AG09309 (cell line): ENCODE results near the gene FOS.

Source experiments
- DNase-seq: peaks from one replicate; pipeline ENCODE4 v3.0.0-alpha.2; 2010; ENCODE audit warnings: low read depth
- H3K4me3 ChIP-seq: 2 replicates; pipeline ENCODE4 v1.5.1; 2011; ENCODE audit warnings: mild to moderate bottlenecking, low read depth, low read length, moderate library complexity; ENCODE audit not compliant: control insufficient read depth
- CTCF ChIP-seq: IDR thresholded peaks from 2 replicates; pipeline ENCODE4 v1.5.1; 2011; ENCODE audit warnings: mild to moderate bottlenecking, low read depth, low read length, inconsistent platforms; ENCODE audit not compliant: insufficient read depth, control insufficient read depth; ENCODE audit errors: missing control alignments

Gene FOS

DNA sequence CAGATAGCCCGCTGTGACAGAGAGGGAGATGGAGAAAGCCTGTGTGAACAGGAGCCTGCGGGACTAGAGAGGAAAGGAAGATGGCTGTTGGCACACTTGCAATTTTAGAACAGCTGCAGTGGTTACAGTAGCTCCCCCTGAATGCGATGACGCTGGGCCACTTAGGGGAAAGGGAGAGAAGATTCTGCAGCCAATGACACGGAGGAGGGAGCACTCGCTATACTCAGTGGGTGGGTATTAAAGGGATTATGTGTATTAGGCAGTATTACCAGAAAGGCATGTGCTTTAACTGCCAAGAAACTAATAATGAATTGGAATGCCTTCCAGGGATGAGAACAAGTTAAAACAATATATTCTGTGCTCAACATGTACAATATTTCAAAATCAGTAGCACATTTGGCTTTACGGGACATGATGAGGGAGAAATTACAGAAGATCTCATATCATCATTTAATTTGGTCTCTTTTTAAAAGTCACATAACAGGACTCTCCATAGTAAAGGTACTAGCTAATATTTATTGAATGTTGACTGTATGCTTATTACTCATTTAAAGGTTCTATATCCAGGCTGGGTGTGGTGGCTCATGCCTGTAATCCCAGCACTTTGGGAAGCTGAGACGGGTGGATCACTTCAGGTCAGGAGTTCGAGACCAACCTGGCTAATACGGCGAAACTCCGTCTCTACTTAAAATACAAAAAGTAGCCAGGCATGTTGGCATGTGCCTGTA, 35.9 kb upstream of the FOS start:
- DNase-seq: peak; percentile 57
- no peak overlapping the region for H3K4me3 ChIP-seq
- TF ChIP-seq CTCF: no peak

DNA sequence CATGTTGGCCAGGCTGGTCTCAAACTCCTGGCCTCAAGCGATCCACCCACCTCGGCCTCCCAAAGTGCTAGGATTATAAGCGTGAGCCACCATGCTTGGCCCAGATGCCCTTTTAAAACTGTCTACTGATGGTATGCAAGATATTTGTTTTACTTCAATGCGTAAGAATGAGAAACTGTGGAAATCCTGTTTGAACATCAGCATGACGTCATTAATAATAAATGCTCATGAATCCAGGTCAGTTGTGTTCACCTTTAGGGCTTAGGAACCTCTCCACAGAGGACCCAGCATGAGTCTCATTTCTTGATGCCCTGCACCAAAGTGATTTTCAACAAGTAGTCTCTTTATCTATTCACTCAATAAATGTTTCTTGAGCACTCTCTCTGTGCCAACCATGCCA, 34.5 kb upstream of the FOS start:
- no peak overlapping the region for H3K4me3 ChIP-seq
- TF ChIP-seq CTCF: no peak
- DNase-seq: no peak

- no peak for TF ChIP-seq CTCF
Measured at GRCh38 chr14:75246546-75247285, 31.9 kb upstream of the FOS start.

DNA sequence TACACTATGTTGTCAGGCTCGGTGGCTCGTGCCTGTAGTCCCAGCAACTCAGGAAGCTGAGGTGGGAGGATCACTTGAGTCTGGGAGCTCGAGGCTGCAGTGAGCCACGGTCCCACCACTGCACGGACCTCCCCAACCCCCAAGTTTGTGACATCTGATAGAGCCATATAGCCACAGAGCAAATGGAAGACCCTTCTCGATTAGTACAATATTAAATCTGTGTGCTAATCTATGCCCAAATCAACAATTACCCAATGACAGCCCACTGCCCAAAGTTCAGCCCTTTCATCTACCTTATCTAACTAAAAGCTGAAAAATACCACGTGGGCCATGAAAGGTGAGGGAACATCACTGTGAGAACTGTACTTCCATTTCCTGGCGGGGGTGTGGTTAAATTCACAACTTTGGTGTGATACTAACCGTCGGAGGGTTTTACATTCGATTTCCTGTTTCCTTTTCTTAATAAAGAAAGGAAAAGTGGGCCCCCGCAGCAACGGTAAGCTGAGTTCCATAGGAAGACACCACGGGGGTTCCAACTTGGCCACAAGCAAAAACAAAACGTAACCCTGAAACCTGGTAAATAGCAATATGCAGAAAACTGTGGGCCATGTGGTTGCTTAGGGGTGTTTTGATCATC, 31.2 kb upstream of the FOS start:
- no peak overlapping the region for H3K4me3 ChIP-seq
- no peak for TF ChIP-seq CTCF
- no peak for DNase-seq

More at GRCh38 chr14:75246546-75247285, 31.9 kb upstream of the FOS start:
- no peak for DNase-seq
- H3K4me3 ChIP-seq: no peak overlapping the region

DNA sequence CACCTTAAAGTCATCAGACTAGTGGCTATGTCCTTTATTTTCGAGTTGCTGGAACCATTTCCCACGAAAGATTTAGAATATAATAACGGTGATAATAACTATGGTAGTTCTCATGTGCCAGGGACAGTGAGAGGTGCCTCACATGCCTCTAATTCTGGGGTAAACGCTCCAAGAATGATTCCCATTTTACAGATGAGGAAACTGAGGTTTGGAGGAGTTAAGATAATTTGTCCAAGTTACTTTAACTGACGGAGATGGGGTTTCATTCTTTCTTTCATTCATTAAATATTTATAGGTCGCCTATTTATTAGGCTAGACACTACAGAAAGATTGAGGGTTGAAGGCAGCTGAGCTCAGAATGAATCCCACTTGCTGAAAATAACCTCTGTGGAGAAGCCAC, 30.7 kb upstream of the FOS start:
- TF ChIP-seq CTCF: no peak
- no peak overlapping the region for H3K4me3 ChIP-seq
- no peak for DNase-seq

GRCh38 chr14:75249251-75249957, 29.2 kb upstream of the FOS start:
- no peak for DNase-seq
- TF ChIP-seq CTCF: no peak
- H3K4me3 ChIP-seq: no peak overlapping the region
